CD4-positive, alpha-beta T cell (primary cell): ENCODE measurements around the gene RNF7. TPM values are rescaled to one million over a fixed set of nuclear protein-coding genes. Genes with fewer than 3 reads are reported as not detected.
A peak's percentile ranks its signal among the peaks of the same experiment; 100 is the strongest.

ENCODE experiments used
- ATAC-seq: fragments of 200-7000 bp; cut with Tn5 transposase; one replicate; pipeline ENCODE4 v1.10.0; 2022; ENCODE audit warnings: mild to moderate bottlenecking; ENCODE audit not compliant: poor library complexity
- CTCF ChIA-PET: fragments of 350-600 bp; sonication (Branson Sonifier 250); formaldehyde crosslinking; loops from one replicate; lab custom pipeline; 2021; ENCODE audit warnings: antibody characterized with exemption, inconsistent platforms; lab: Charles Lee
- POLR2A ChIA-PET: fragments of 350-600 bp; sonication (Branson Sonifier 250); formaldehyde crosslinking; loops from one replicate; lab custom pipeline; 2021; ENCODE audit warnings: antibody characterized with exemption, inconsistent platforms; lab: Charles Lee
- DNase-seq, 14 experiments: peaks; one replicate each; pipeline ENCODE4 v3.0.0-alpha.2; 2013 to 2020; ENCODE audit warnings: mixed read lengths in 2 of 14
- H3K27ac ChIP-seq, 2 donors: one replicate each; pipeline versions ENCODE4 v1.5.1 to v1.7.0; 2013; ENCODE audit warnings: low read length in 2 of 2, low read depth in 1 of 2, mild to moderate bottlenecking in 1 of 2
- H3K27me3 ChIP-seq, 2 experiments: 1 replicate in 1 of 2; 2 replicates in 1 of 2; pipeline versions ENCODE4 v1.6.1 to v1.7.0; 2013; ENCODE audit warnings: low read length in 2 of 2, control low read depth in 1 of 2, mild to moderate bottlenecking in 1 of 2, moderate library complexity in 1 of 2; ENCODE audit not compliant: insufficient read depth in 2 of 2, control insufficient read depth in 1 of 2
- H3K36me3 ChIP-seq: one replicate; pipeline ENCODE4 v1.6.1; 2013; ENCODE audit warnings: low read length, control low read depth; ENCODE audit not compliant: insufficient read depth
- H3K4me1 ChIP-seq: one replicate; pipeline ENCODE4 v1.6.1; 2013; ENCODE audit warnings: low read length, control low read depth; ENCODE audit not compliant: insufficient read depth
- H3K4me3 ChIP-seq: one replicate; pipeline ENCODE4 v1.5.1; 2013; ENCODE audit warnings: mild to moderate bottlenecking, low read length, moderate library complexity
- H3K9me3 ChIP-seq, 2 experiments: 1 replicate in 1 of 2; 2 replicates in 1 of 2; pipeline versions ENCODE4 v1.6.1 to v1.7.0; 2013; ENCODE audit warnings: low read length in 2 of 2, mild to moderate bottlenecking in 2 of 2, control low read depth in 1 of 2, moderate library complexity in 1 of 2; ENCODE audit not compliant: control insufficient read depth in 1 of 2, insufficient read depth in 1 of 2
- H3K27ac Mint-ChIP-seq: one replicate; pipeline ENCODE4 v1.8.0; 2020; ENCODE audit warnings: mixed read lengths
- H3K27me3 Mint-ChIP-seq: one replicate; pipeline ENCODE4 v1.8.0; 2021; ENCODE audit warnings: mixed read lengths
- H3K36me3 Mint-ChIP-seq: one replicate; pipeline ENCODE4 v1.8.0; 2021; ENCODE audit warnings: low read depth, mixed read lengths
- H3K4me1 Mint-ChIP-seq: one replicate; pipeline ENCODE4 v1.8.0; 2021; ENCODE audit warnings: low read depth, mixed read lengths
- H3K4me3 Mint-ChIP-seq: one replicate; pipeline ENCODE4 v1.8.0; 2020; ENCODE audit warnings: mild to moderate bottlenecking, mixed read lengths
- H3K9me3 Mint-ChIP-seq: one replicate; pipeline ENCODE4 v1.8.0; 2020; ENCODE audit warnings: mixed read lengths
- intact Hi-C, 2 experiments: fragments of 100-400 bp; cut with DNase I in 1 of 2; cut with micrococcal nuclease in 1 of 2; formaldehyde crosslinking; loops; one replicate each; pipeline versions ENCODE4 v1.15.1 to v1.9.0; 2023 to 2025; cut with DNase I, micrococcal nuclease
- total RNA-seq, 174 experiments: library from RNA in 2 of 174; stranded (reverse) in 2 of 174; gene quantifications; one replicate each; pipeline ENCODE4 v1.2.3 and lab custom pipeline; 2021 to 2026
- TF ChIP-seq, protein P1 (sequence below): fragments of 200-600 bp; IDR thresholded peaks from one replicate; pipeline ENCODE4 v1.8.0; 2022; ENCODE audit warnings: antibody characterized with exemption, mild to moderate bottlenecking

The RNF7 gene
- total RNA-seq, 2 experiments from 2014 or later = 60.7 to 65.7 TPM

DNA sequence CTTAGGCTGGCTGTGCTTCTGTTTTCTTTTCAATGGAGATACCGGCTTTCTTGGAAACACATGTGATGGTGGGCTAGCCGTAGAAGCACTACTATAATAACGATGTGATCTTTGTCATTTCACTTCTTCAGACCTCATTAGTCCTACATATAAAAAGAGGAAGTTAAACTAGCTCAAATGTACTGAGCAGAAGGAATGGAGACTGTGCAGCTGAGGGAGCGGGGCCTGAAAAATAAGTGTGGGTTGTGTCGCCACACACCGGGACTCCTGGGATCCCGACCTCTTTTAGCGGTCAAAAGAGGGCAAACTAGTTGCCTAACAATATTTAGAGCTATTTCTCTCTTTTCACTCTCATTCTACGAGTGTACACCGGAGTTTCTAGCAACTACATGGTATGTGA lies 1.0 kb upstream of the RNF7 start:
- DNase-seq (peak in 2 of 14 experiments; percentile 24 to 34), ATAC-seq (no peak)
- Mint-ChIP-seq H3K27me3 (no peaks in the 10 kb centered on the region), H3K4me3 (peak overlapping the region; percentile 49), H3K9me3 (no peaks in the 10 kb centered on the region), H3K4me1 (peaks cover 37% of the 10 kb centered on the region), H3K36me3 (peaks cover 22% of the 10 kb centered on the region), H3K27ac (peak overlapping the region; percentile 38)
- Histone ChIP-seq H3K9me3 (no peaks in the 10 kb centered on the region), H3K36me3 (no peaks in the 10 kb centered on the region), H3K4me1 (peaks cover 16% of the 10 kb centered on the region), H3K27ac (peak overlapping the region in 1 of 2 donors; percentile 63), H3K4me3 (no peak overlapping the region), H3K27me3 (no peaks in the 10 kb centered on the region)
- POLR2A ChIA-PET = interaction anchor here (0.7 to 4.9 kb wide), 3 partner anchors 9 to 138 kb away, joined by 3 to 69 read pairs (median 3); no protein-coding TSS in a partner anchor
- intact Hi-C loops = loop anchor here (5.0 to 10.0 kb wide), 6 partner anchors 58 to 715 kb away; partner anchors contain the start of gene TFDP2 (in 1 of the 2)
- TF ChIP-seq, protein P1, sequence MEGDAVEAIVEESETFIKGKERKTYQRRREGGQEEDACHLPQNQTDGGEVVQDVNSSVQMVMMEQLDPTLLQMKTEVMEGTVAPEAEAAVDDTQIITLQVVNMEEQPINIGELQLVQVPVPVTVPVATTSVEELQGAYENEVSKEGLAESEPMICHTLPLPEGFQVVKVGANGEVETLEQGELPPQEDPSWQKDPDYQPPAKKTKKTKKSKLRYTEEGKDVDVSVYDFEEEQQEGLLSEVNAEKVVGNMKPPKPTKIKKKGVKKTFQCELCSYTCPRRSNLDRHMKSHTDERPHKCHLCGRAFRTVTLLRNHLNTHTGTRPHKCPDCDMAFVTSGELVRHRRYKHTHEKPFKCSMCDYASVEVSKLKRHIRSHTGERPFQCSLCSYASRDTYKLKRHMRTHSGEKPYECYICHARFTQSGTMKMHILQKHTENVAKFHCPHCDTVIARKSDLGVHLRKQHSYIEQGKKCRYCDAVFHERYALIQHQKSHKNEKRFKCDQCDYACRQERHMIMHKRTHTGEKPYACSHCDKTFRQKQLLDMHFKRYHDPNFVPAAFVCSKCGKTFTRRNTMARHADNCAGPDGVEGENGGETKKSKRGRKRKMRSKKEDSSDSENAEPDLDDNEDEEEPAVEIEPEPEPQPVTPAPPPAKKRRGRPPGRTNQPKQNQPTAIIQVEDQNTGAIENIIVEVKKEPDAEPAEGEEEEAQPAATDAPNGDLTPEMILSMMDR = no peak
- CTCF ChIA-PET = interaction anchor here (4.8 kb wide), 1 partner anchor 139 kb away, joined by 38 read pairs; the partner anchor contains the start of gene ATP1B3

DNA sequence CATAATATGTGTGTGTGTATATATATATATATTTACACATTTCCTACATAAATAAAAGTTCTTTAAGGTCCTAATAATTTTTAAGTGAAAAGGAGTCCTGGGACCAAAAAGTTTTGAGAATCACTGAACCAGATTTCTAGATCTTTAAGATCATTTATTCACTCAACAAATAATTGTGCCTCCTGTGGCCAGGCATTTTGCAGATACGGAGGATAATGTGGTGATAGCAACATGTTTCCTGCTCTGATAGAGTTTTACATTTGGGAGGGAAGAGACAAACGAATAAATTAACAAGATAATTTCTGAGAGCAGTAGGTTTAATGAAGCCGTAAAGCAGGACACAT lies 448 bp upstream of the RNF7 start:
- peak overlapping the region; percentile 100 for H3K4me3 Mint-ChIP-seq
- DNase-seq (no peak), ATAC-seq (no peak)
- H3K4me1 Mint-ChIP-seq = peaks cover 41% of the 10 kb centered on the region
- intact Hi-C loops = loop anchor here (1.0 to 10.0 kb wide), 11 partner anchors 57 to 715 kb away; partner anchors contain the start of genes ATP1B3 (in 1 of the 2) and TFDP2 (in 1 of the 2)
- Histone ChIP-seq H3K4me3 (peak overlapping the region; percentile 22), H3K4me1 (peaks cover 18% of the 10 kb centered on the region), H3K27me3 (no peaks in the 10 kb centered on the region), H3K9me3 (no peaks in the 10 kb centered on the region), H3K36me3 (peaks cover 3% of the 10 kb centered on the region), H3K27ac (peak overlapping the region; percentile 52 to 63)
- ChIA-PET CTCF (interaction anchor here (0.9 to 4.8 kb wide), 3 partner anchors 13 to 145 kb away, joined by 4 to 38 read pairs (median 11); partner anchors contain the start of gene ATP1B3), POLR2A (interaction anchor here (0.6 to 4.9 kb wide), 10 partner anchors 9 to 709 kb away, joined by 3 to 104 read pairs (median 6); partner anchors contain the start of genes ATP1B3, PXYLP1, RASA2 and XRN1)
- TF ChIP-seq, protein P1 = no peak
- H3K9me3 Mint-ChIP-seq = no peaks in the 10 kb centered on the region
- no peaks in the 10 kb centered on the region for H3K27me3 Mint-ChIP-seq
- peaks cover 26% of the 10 kb centered on the region for H3K36me3 Mint-ChIP-seq
- peak overlapping the region; percentile 99 for H3K27ac Mint-ChIP-seq

GRCh38 chr3:141738891-141739363 lies 829 bp downstream of the RNF7 start:
- H3K27ac ChIP-seq = peak overlapping the region; percentile 81 to 86
- POLR2A ChIA-PET = interaction anchor here (0.7 to 4.9 kb wide), 18 partner anchors 13 to 840 kb away, joined by 3 to 104 read pairs (median 4); partner anchors contain the start of genes ATP1B3, ATR, PXYLP1 and RASA2
- H3K4me1 Mint-ChIP-seq = peaks cover 50% of the 10 kb centered on the region
- peak overlapping the region; percentile 100 for H3K4me3 Mint-ChIP-seq
- TF ChIP-seq, protein P1 = no peak
- H3K4me1 ChIP-seq = peaks cover 19% of the 10 kb centered on the region
- H3K27me3 ChIP-seq = no peaks in the 10 kb centered on the region
- H3K9me3 Mint-ChIP-seq = no peaks in the 10 kb centered on the region
- DNase-seq = peak in 9 of 14 experiments; percentile 1 to 68 (median 10)
- peak overlapping the region; percentile 99 for H3K27ac Mint-ChIP-seq
- H3K9me3 ChIP-seq = no peaks in the 10 kb centered on the region
- H3K36me3 Mint-ChIP-seq = peaks cover 35% of the 10 kb centered on the region
- intact Hi-C loops = loop anchor here (1.0 to 10.0 kb wide), 11 partner anchors 56 to 713 kb away; partner anchors contain the start of genes ATP1B3 (in 1 of the 2) and TFDP2 (in 1 of the 2)
- no peaks in the 10 kb centered on the region for H3K27me3 Mint-ChIP-seq
- CTCF ChIA-PET = interaction anchor here (0.6 to 4.8 kb wide), 8 partner anchors 11 to 708 kb away, joined by 3 to 38 read pairs (median 4); partner anchors contain the start of gene ATP1B3
- H3K4me3 ChIP-seq = peak overlapping the region; percentile 91
- no peak for ATAC-seq
- peaks cover 15% of the 10 kb centered on the region for H3K36me3 ChIP-seq
